Brain microvascular endothelial cell (primary cell): ENCODE measurements around the gene CDK15.
"Not testable (repeated sequence)": the region's sequence is repeated elsewhere in the genome, so short reads cannot be mapped to it uniquely, and the experiment has no call there.

ENCODE experiments used
- DNase-seq: peaks from one replicate; pipeline ENCODE4 v3.0.0-alpha.2; 2020
- H3K27ac ChIP-seq: fragments of 250-450 bp; sonication (Bioruptor Pico); 2 replicates; pipeline ENCODE4 v1.5.1; 2020; ENCODE audit warnings: mild to moderate bottlenecking, moderate library complexity
- H3K27me3 ChIP-seq: fragments of 250-450 bp; sonication (Bioruptor Pico); replicated peaks from 2 replicates; pipeline ENCODE4 v1.5.1; 2020; ENCODE audit warnings: mild to moderate bottlenecking
- H3K36me3 ChIP-seq: fragments of 250-450 bp; sonication (Bioruptor Pico); replicated peaks from 2 replicates; pipeline ENCODE4 v1.5.1; 2020; ENCODE audit warnings: mild to moderate bottlenecking
- H3K4me3 ChIP-seq: 2 replicates; pipeline ENCODE4 v1.5.1; 2011; ENCODE audit warnings: low read depth, mild to moderate bottlenecking, control low read depth, low read length, moderate library complexity
- in situ Hi-C: cut with HindIII; loops from 2 replicates; pipeline ENCODE4 v1.10.0; 2017; ENCODE audit warnings: low sequenced_read_pairs, low pct_ligation_motif_present
- TF ChIP-seq, protein P1 (sequence below): IDR thresholded peaks from 2 replicates; pipeline ENCODE4 v1.5.1; 2011; ENCODE audit warnings: low read depth, mild to moderate bottlenecking, moderate library complexity, low read length, control low read depth, inconsistent platforms; ENCODE audit errors: missing control alignments

Gene CDK15

GRCh38 chr2:201806442-201807170 is at the start of gene CDK15:
CDK15 (plus strand) TSS chr2:201806537; CDS start chr2:201806665, 128 bp downstream.
- Histone ChIP-seq H3K27me3 (no peaks in the 10 kb centered on the region), H3K4me3 (peak within 1 kb of the TSS; percentile 26), H3K36me3 (no peaks in the 10 kb centered on the region), H3K27ac (peak within 1 kb of the TSS; percentile 10)
- TF ChIP-seq, protein P1, sequence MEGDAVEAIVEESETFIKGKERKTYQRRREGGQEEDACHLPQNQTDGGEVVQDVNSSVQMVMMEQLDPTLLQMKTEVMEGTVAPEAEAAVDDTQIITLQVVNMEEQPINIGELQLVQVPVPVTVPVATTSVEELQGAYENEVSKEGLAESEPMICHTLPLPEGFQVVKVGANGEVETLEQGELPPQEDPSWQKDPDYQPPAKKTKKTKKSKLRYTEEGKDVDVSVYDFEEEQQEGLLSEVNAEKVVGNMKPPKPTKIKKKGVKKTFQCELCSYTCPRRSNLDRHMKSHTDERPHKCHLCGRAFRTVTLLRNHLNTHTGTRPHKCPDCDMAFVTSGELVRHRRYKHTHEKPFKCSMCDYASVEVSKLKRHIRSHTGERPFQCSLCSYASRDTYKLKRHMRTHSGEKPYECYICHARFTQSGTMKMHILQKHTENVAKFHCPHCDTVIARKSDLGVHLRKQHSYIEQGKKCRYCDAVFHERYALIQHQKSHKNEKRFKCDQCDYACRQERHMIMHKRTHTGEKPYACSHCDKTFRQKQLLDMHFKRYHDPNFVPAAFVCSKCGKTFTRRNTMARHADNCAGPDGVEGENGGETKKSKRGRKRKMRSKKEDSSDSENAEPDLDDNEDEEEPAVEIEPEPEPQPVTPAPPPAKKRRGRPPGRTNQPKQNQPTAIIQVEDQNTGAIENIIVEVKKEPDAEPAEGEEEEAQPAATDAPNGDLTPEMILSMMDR, result no peak
- in situ Hi-C loops, result no loop called here
- peak; percentile 78 for DNase-seq

DNA sequence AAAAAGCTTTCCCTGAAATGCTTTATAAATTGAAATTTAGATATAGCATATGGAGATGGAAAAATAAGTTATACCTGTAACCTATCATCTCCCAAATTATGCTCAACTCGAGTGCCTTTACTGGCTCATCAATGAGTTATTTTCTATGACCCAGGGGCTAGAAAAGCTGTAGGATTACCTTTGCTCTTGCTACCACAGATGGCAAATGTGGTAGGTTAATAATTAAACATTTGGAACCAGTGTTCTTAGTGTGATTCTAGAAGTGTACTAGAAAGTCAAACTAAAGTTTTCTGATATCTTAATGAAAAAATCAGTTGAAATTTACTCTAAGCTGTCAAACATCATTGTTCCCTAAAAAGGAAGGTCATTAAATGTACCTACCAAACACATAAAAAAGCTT is 48.1 kb upstream of the CDK15 start:
- TF ChIP-seq, protein P1, result no peak
- no peak overlapping the region for H3K27ac ChIP-seq
- H3K27me3 ChIP-seq, result no peaks in the 10 kb centered on the region
- H3K4me3 ChIP-seq, result no peak overlapping the region
- no peak for DNase-seq
- in situ Hi-C loops, result no loop called here
- peaks cover 36% of the 10 kb centered on the region for H3K36me3 ChIP-seq

DNA sequence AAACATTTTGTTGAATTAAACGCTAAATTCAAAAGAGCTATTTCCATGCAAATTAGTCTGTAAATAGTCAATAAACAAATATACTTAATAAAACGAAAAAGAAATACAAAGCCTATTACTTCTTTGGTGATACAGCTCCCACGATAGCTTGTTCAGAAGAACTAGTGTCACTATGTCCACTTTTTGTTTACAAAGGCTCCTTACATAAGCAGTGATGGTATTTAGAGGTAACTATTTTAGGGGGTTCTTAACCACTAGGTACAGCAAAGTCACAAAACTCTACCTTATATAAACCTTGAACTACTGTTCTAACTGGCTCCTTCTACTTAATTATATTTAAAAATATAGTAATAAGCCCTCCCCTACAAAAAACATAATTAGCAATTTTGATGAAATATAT is 47.5 kb upstream of the CDK15 start:
- no peak overlapping the region for H3K27ac ChIP-seq
- DNase-seq, result no peak
- TF ChIP-seq, protein P1, result no peak
- in situ Hi-C loops, result no loop called here
- no peak overlapping the region for H3K4me3 ChIP-seq
- no peaks in the 10 kb centered on the region for H3K27me3 ChIP-seq
- peaks cover 36% of the 10 kb centered on the region for H3K36me3 ChIP-seq

GRCh38 chr2:201759567-201759966 is 46.8 kb upstream of the CDK15 start:
- DNase-seq, result no peak
- TF ChIP-seq, protein P1, result no peak
- H3K36me3 ChIP-seq, result peaks cover 36% of the 10 kb centered on the region
- in situ Hi-C loops, result no loop called here
- no peak overlapping the region for H3K27ac ChIP-seq
- H3K4me3 ChIP-seq, result no peak overlapping the region
- H3K27me3 ChIP-seq, result no peaks in the 10 kb centered on the region

- TF ChIP-seq, protein P1, result no peak
- Histone ChIP-seq H3K36me3 (peaks cover 42% of the 10 kb centered on the region), H3K27ac (no peak overlapping the region), H3K27me3 (no peaks in the 10 kb centered on the region), H3K4me3 (no peak overlapping the region)
- no peak for DNase-seq
- in situ Hi-C loops, result no loop called here
These were observed 45.2 kb upstream of the CDK15 start for GRCh38 chr2:201761101-201761500.

DNA sequence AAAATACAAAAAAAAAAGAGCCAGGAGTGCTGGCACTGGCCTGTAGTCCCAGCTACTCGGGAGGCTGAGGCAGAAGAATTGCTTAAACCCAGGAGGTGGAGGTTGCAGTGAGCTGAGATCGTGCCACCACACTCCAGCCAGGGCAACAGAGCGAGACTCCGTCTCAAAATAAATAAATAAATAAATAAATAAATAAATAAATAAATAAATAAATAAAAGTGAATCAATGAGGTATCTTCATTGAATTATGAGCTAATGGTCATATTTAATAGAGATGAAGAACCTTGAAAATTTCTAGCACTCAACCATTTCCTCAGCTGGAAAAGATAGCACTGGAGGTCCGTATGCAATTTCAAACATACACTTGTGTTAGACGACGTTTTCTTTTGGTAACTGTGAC is 41.9 kb upstream of the CDK15 start:
- H3K27ac ChIP-seq, H3K4me3 ChIP-seq, DNase-seq, H3K27me3 ChIP-seq, in situ Hi-C loops: not testable (repeated sequence)
- H3K36me3 ChIP-seq, result peaks cover 37% of the 10 kb centered on the region
